ENCODE results near the gene TMEM167B. TPM values are rescaled to one million over a fixed set of nuclear protein-coding genes. Genes with fewer than 3 reads are reported as not detected.

The TMEM167B gene
- polyA plus RNA-seq, 1 donor (not counting 4 experiments of a cell fraction or from before 2014, with no cell fraction given): 15.7 TPM

DNA sequence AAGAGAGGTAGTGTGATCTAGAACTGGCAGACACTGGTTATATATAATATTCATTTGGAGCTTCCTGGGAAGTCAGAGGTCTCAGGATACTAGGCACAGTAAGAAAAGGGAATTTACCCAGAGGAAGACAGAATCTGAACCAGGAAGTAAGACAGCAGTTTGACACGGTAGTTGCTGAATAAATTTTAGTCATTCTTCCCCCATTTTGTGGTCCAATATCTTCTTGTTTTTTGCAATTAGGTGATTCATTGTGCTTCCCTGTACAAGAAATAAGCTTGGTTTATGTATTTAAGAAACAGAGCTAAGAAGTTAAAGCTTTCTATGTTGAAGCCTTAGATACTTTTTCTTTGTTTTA lies 1.3 kb downstream of the TMEM167B start:
- Histone ChIP-seq H3K4me3 (ENCODE audit: control insufficient read depth in 2 of 3, extremely low read depth in 1 of 3, insufficient read depth in 2 of 3, low read depth in 1 of 3, low read length in 3 of 3) (peak overlapping the region; percentile 60 to 84 (median 66)), H3K9me3 (ENCODE audit: control insufficient read depth, low read depth, low read length) (no peaks in the 10 kb centered on the region), H3K9me1 (ENCODE audit: control insufficient read depth, extremely low read depth, insufficient read depth, low read length) (no peaks in the 10 kb centered on the region), H3K9ac (ENCODE audit: control insufficient read depth, extremely low read depth, insufficient read depth, low read length) (peak overlapping the region; percentile 87), H2AFZ (ENCODE audit: control insufficient read depth, low read length) (no peak overlapping the region), H4K20me1 (ENCODE audit: control insufficient read depth, extremely low read depth, insufficient read depth, low read length) (no peaks in the 10 kb centered on the region), H3K27me3 (ENCODE audit: control insufficient read depth, extremely low read depth, insufficient read depth, low read length) (no peaks in the 10 kb centered on the region), H3K79me2 (ENCODE audit: control insufficient read depth, insufficient read depth, low read length) (peaks cover 23% of the 10 kb centered on the region), H3K36me3 (ENCODE audit: control insufficient read depth in 2 of 2, extremely low read depth in 1 of 2, insufficient read depth in 2 of 2, low read length in 2 of 2) (peaks cover 7 to 8% of the 10 kb centered on the region in 2 experiments), H3K27ac (ENCODE audit: control insufficient read depth, insufficient read depth, low read length) (peak overlapping the region; percentile 88), H3K4me2 (ENCODE audit: control insufficient read depth, extremely low read depth, insufficient read depth, low read depth, low read length) (peak overlapping the region; percentile 93), H3K4me1 (ENCODE audit: control insufficient read depth, extremely low read depth, insufficient read depth, low read length) (peaks cover 19% of the 10 kb centered on the region)
- TF ChIP-seq EZH2 (IDR thresholded peaks at IDR 0.05; ENCODE audit: low read length): no peak
- TF ChIP-seq, protein P1, sequence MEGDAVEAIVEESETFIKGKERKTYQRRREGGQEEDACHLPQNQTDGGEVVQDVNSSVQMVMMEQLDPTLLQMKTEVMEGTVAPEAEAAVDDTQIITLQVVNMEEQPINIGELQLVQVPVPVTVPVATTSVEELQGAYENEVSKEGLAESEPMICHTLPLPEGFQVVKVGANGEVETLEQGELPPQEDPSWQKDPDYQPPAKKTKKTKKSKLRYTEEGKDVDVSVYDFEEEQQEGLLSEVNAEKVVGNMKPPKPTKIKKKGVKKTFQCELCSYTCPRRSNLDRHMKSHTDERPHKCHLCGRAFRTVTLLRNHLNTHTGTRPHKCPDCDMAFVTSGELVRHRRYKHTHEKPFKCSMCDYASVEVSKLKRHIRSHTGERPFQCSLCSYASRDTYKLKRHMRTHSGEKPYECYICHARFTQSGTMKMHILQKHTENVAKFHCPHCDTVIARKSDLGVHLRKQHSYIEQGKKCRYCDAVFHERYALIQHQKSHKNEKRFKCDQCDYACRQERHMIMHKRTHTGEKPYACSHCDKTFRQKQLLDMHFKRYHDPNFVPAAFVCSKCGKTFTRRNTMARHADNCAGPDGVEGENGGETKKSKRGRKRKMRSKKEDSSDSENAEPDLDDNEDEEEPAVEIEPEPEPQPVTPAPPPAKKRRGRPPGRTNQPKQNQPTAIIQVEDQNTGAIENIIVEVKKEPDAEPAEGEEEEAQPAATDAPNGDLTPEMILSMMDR (optimal IDR thresholded peaks at IDR 0.05 in 1 of 3, IDR thresholded peaks at IDR 0.05 in 1 of 3, conservative IDR thresholded peaks at IDR 0.05 in 1 of 3; ENCODE audit: extremely low read depth in 1 of 3, insufficient read depth in 2 of 3, low read length in 3 of 3): no peak
- DNase-seq (ENCODE audit: low read depth, low spot score) (no peak), FAIRE-seq (no peak)
- dilution Hi-C loops (cut with MboI; ENCODE audit: extremely low pct_ligation_motif_present, low sequenced_read_pairs): no loop called here

DNA sequence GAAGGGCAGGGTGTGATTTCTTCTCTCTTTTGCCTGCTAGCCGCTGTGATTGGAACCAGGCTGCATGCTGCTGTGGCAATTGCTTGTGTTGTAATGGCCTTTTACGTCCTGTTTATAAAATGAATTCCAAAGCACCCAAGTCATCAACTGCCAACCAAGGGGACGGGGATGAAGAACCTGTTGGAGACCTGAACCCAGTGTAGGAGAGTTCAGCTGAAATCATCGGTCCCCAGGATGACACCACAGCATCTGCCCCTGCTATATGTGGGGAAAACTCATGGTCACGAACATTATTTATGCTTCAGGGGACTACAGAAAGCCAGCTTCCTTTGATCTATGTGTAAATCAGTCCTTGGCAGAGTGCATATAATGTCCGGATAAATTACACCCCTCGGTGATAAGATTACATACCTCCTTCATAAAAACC lies 3.8 kb downstream of the TMEM167B start:
- Histone ChIP-seq H3K4me3 (ENCODE audit: control insufficient read depth in 2 of 3, extremely low read depth in 1 of 3, insufficient read depth in 2 of 3, low read depth in 1 of 3, low read length in 3 of 3) (no peak overlapping the region), H3K27me3 (ENCODE audit: control insufficient read depth, extremely low read depth, insufficient read depth, low read length) (no peaks in the 10 kb centered on the region), H3K27ac (ENCODE audit: control insufficient read depth, insufficient read depth, low read length) (no peak overlapping the region), H3K79me2 (ENCODE audit: control insufficient read depth, insufficient read depth, low read length) (peaks cover 23% of the 10 kb centered on the region), H3K9me1 (ENCODE audit: control insufficient read depth, extremely low read depth, insufficient read depth, low read length) (no peaks in the 10 kb centered on the region), H3K4me1 (ENCODE audit: control insufficient read depth, extremely low read depth, insufficient read depth, low read length) (peaks cover 19% of the 10 kb centered on the region), H3K9ac (ENCODE audit: control insufficient read depth, extremely low read depth, insufficient read depth, low read length) (no peak overlapping the region), H3K4me2 (ENCODE audit: control insufficient read depth, extremely low read depth, insufficient read depth, low read depth, low read length) (no peak overlapping the region), H3K9me3 (ENCODE audit: control insufficient read depth, low read depth, low read length) (no peaks in the 10 kb centered on the region), H3K36me3 (ENCODE audit: control insufficient read depth in 2 of 2, extremely low read depth in 1 of 2, insufficient read depth in 2 of 2, low read length in 2 of 2) (peaks cover 7 to 8% of the 10 kb centered on the region in 2 experiments), H4K20me1 (ENCODE audit: control insufficient read depth, extremely low read depth, insufficient read depth, low read length) (no peaks in the 10 kb centered on the region), H2AFZ (ENCODE audit: control insufficient read depth, low read length) (no peak overlapping the region)
- DNase-seq (ENCODE audit: low read depth, low spot score) (no peak), FAIRE-seq (no peak)
- dilution Hi-C loops (cut with MboI; ENCODE audit: extremely low pct_ligation_motif_present, low sequenced_read_pairs): no loop called here
- TF ChIP-seq, protein P1 (optimal IDR thresholded peaks at IDR 0.05 in 1 of 3, IDR thresholded peaks at IDR 0.05 in 1 of 3, conservative IDR thresholded peaks at IDR 0.05 in 1 of 3; ENCODE audit: extremely low read depth in 1 of 3, insufficient read depth in 2 of 3, low read length in 3 of 3): no peak
- TF ChIP-seq EZH2 (IDR thresholded peaks at IDR 0.05; ENCODE audit: low read length): no peak

Data from keratinocyte (primary cell).